GM12878 (cell line): ENCODE results near the gene NFIL3.

Experiments
- CHD1 ChIP-seq: IDR thresholded peaks from 2 replicates; pipeline ENCODE4 v1.6.1; 2012; ENCODE audit warnings: low read depth, low read length, improper control_type of control experiment
- CTCF ChIP-seq, 3 experiments: IDR thresholded peaks in 2 of 3; conservative IDR thresholded peaks in 1 of 3; 2 replicates each; pipeline ENCODE4 v1.5.1; 2011; ENCODE audit warnings: low read depth in 3 of 3, low read length in 3 of 3, mild to moderate bottlenecking in 3 of 3, control low read depth in 2 of 3, moderate library complexity in 2 of 3, inconsistent platforms in 1 of 3, mixed read lengths in 1 of 3; ENCODE audit not compliant: control insufficient read depth in 2 of 3, insufficient read depth in 1 of 3; ENCODE audit errors: extremely low read depth in 1 of 3
- DPF2 ChIP-seq: fragments of 450-650 bp; IDR thresholded peaks from 2 replicates; pipeline ENCODE4 v1.6.1; 2017; ENCODE audit warnings: mild to moderate bottlenecking
- EP300 ChIP-seq, 2 experiments: fragments of 150-350 bp in 1 of 2; IDR thresholded peaks; 2 replicates each; pipeline ENCODE4 v1.6.1; 2011 to 2012; ENCODE audit warnings: low read depth in 2 of 2, low read length in 2 of 2, borderline replicate concordance in 1 of 2, improper control_type of control experiment in 1 of 2, inconsistent platforms in 1 of 2; ENCODE audit not compliant: control insufficient read depth in 1 of 2
- HDAC6 ChIP-seq: fragments of 200-600 bp; sonication (generic); IDR thresholded peaks from one replicate; pipeline ENCODE4 v1.8.0; 2017; ENCODE audit warnings: antibody characterized with exemption; ENCODE audit not compliant: unreplicated experiment
- MAX ChIP-seq: IDR thresholded peaks from 2 replicates; pipeline ENCODE4 v1.6.1; 2012; ENCODE audit warnings: low read depth, low read length, improper control_type of control experiment
- POLR2A ChIP-seq: IDR thresholded peaks from 2 replicates; pipeline ENCODE4 v1.6.1; 2011; ENCODE audit warnings: low read depth, mild to moderate bottlenecking, low read length
- RBBP5 ChIP-seq: fragments of 200-600 bp; sonication (generic); conservative IDR thresholded peaks from 2 replicates; pipeline ENCODE4 v1.6.1; 2016
- YY1 ChIP-seq: IDR thresholded peaks from 2 replicates; pipeline ENCODE4 v1.6.1; 2011; ENCODE audit warnings: low read depth, mild to moderate bottlenecking, low read length

GRCh38 chr9:91427873-91428272 lies 4.2 kb upstream of the NFIL3 start:
- TF ChIP-seq CHD1 (no peak), EP300 (IDR thresholded peaks at IDR 0.05; ENCODE audit: borderline replicate concordance in 1 of 2, control insufficient read depth in 1 of 2, low read depth in 2 of 2, low read length in 2 of 2) (no peak), RBBP5 (no peak), YY1 (no peak), CTCF (IDR thresholded peaks at IDR 0.05 in 2 of 3, conservative IDR thresholded peaks at IDR 0.05 in 1 of 3; ENCODE audit: control insufficient read depth in 2 of 3, extremely low read depth in 1 of 3, insufficient read depth in 1 of 3, low read depth in 3 of 3, low read length in 3 of 3) (no peak), DPF2 (no peak), POLR2A (no peak), HDAC6 (no peak), MAX (no peak)
